C4-2B (cell line): Measurements from ENCODE around the gene PLEKHD1.

Experiments used
- ZFX ChIP-seq: fragments of 450-650 bp; IDR thresholded peaks from 2 replicates; pipeline ENCODE4 v1.6.1; 2017
- TF ChIP-seq, protein P1 (sequence below): fragments of 450-650 bp; conservative IDR thresholded peaks from 2 replicates; pipeline ENCODE4 v1.5.1; 2017; ENCODE audit warnings: mild to moderate bottlenecking

DNA sequence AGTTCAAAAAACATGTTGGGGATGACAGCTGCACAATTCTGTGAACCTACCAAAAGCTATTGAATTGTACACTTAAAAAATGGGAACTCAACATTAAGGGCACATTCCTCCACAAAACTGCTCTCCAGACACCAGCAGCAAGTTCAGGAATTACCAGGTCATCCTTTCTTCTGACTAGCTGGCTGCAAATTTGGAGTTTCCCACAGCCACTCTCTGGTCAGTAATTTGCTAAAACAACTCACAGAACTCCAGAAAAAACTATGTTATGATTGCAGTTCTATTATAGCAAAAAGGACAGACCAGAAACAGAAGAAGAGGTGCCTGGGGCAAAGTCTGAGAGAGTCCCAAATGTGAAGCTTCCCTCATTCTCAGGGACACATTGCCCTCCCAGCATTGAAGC, 20.1 kb upstream of the PLEKHD1 start:
- TF ChIP-seq, protein P1, sequence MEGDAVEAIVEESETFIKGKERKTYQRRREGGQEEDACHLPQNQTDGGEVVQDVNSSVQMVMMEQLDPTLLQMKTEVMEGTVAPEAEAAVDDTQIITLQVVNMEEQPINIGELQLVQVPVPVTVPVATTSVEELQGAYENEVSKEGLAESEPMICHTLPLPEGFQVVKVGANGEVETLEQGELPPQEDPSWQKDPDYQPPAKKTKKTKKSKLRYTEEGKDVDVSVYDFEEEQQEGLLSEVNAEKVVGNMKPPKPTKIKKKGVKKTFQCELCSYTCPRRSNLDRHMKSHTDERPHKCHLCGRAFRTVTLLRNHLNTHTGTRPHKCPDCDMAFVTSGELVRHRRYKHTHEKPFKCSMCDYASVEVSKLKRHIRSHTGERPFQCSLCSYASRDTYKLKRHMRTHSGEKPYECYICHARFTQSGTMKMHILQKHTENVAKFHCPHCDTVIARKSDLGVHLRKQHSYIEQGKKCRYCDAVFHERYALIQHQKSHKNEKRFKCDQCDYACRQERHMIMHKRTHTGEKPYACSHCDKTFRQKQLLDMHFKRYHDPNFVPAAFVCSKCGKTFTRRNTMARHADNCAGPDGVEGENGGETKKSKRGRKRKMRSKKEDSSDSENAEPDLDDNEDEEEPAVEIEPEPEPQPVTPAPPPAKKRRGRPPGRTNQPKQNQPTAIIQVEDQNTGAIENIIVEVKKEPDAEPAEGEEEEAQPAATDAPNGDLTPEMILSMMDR = no peak
- no peak for TF ChIP-seq ZFX
